ENCODE measurements around the gene TRIML1.
"Not testable (repeated sequence)": the region's sequence is repeated elsewhere in the genome, so short reads cannot be mapped to it uniquely, and the experiment has no call there.

Gene TRIML1

GRCh38 chr4:188147776-188148175 lies 8.5 kb downstream of the TRIML1 start:
- Histone ChIP-seq H4K20me1 (ENCODE audit: insufficient read depth, low read length) (no peaks in the 10 kb centered on the region), H3K4me3 (ENCODE audit: low read depth in 1 of 2, low read length in 2 of 2) (no peak overlapping the region), H3K27ac (ENCODE audit: low read length) (no peak overlapping the region), H3K9ac (ENCODE audit: low read depth, low read length) (no peak overlapping the region), H3K4me1 (ENCODE audit: insufficient read depth, low read length) (no peaks in the 10 kb centered on the region), H3K36me3 (ENCODE audit: insufficient read depth, low read length) (no peaks in the 10 kb centered on the region), H3K27me3 (ENCODE audit: insufficient read depth, low read length, poor library complexity) (no peaks in the 10 kb centered on the region), H3K79me2 (ENCODE audit: insufficient read depth, low read length) (no peaks in the 10 kb centered on the region), H3K4me2 (ENCODE audit: insufficient read depth, low read length) (no peak overlapping the region), H3K9me3 (ENCODE audit: insufficient read depth, low read length, severe bottlenecking) (peaks cover 22% of the 10 kb centered on the region), H2AFZ (ENCODE audit: low read depth, low read length) (no peak overlapping the region)
- ATAC-seq (ENCODE audit: insufficient read depth, low read depth): no peak
- DNase-seq: no peak
- no peak for TF ChIP-seq EZH2 (IDR thresholded peaks at IDR 0.05; ENCODE audit: borderline replicate concordance, low read depth, low read length, severe bottlenecking)
- no peak for TF ChIP-seq CTCF (IDR thresholded peaks at IDR 0.05; ENCODE audit: borderline replicate concordance, extremely low read depth, low read length, poor library complexity, severe bottlenecking)

- TF ChIP-seq CTCF (IDR thresholded peaks at IDR 0.05; ENCODE audit: borderline replicate concordance, extremely low read depth, low read length, poor library complexity, severe bottlenecking): no peak
- no peak for TF ChIP-seq EZH2 (IDR thresholded peaks at IDR 0.05; ENCODE audit: borderline replicate concordance, low read depth, low read length, severe bottlenecking)
- Histone ChIP-seq H3K36me3 (ENCODE audit: insufficient read depth, low read length) (no peaks in the 10 kb centered on the region), H3K4me2 (ENCODE audit: insufficient read depth, low read length) (no peak overlapping the region), H3K79me2 (ENCODE audit: insufficient read depth, low read length) (no peaks in the 10 kb centered on the region), H3K9ac (ENCODE audit: low read depth, low read length) (no peak overlapping the region), H3K4me3 (ENCODE audit: low read depth in 1 of 2, low read length in 2 of 2) (no peak overlapping the region), H2AFZ (ENCODE audit: low read depth, low read length) (no peak overlapping the region), H3K27ac (ENCODE audit: low read length) (no peak overlapping the region), H3K9me3 (ENCODE audit: insufficient read depth, low read length, severe bottlenecking) (peaks cover 11% of the 10 kb centered on the region), H3K4me1 (ENCODE audit: insufficient read depth, low read length) (no peaks in the 10 kb centered on the region), H4K20me1 (ENCODE audit: insufficient read depth, low read length) (no peaks in the 10 kb centered on the region), H3K27me3 (ENCODE audit: insufficient read depth, low read length, poor library complexity) (no peaks in the 10 kb centered on the region)
- no peak for ATAC-seq (ENCODE audit: insufficient read depth, low read depth)
- no peak for DNase-seq
These were observed 15.6 kb downstream of the TRIML1 start for GRCh38 chr4:188154668-188155405.

- H3K9me3 ChIP-seq (ENCODE audit: insufficient read depth, low read length, severe bottlenecking): peaks cover 10% of the 10 kb centered on the region
- no peaks in the 10 kb centered on the region for H4K20me1 ChIP-seq (ENCODE audit: insufficient read depth, low read length)
- H3K27me3 ChIP-seq (ENCODE audit: insufficient read depth, low read length, poor library complexity): no peaks in the 10 kb centered on the region
- H3K79me2 ChIP-seq (ENCODE audit: insufficient read depth, low read length): no peaks in the 10 kb centered on the region
- TF ChIP-seq EZH2 (IDR thresholded peaks at IDR 0.05; ENCODE audit: borderline replicate concordance, low read depth, low read length, severe bottlenecking) (no peak), CTCF (IDR thresholded peaks at IDR 0.05; ENCODE audit: borderline replicate concordance, extremely low read depth, low read length, poor library complexity, severe bottlenecking) (no peak)
- H3K4me3 ChIP-seq (ENCODE audit: low read depth in 1 of 2, low read length in 2 of 2): no peak overlapping the region
- no peak overlapping the region for H3K9ac ChIP-seq (ENCODE audit: low read depth, low read length)
- no peak overlapping the region for H3K27ac ChIP-seq (ENCODE audit: low read length)
- H2AFZ ChIP-seq (ENCODE audit: low read depth, low read length): no peak overlapping the region
- ATAC-seq (ENCODE audit: insufficient read depth, low read depth) (no peak), DNase-seq (no peak)
- no peak overlapping the region for H3K4me2 ChIP-seq (ENCODE audit: insufficient read depth, low read length)
- H3K36me3 ChIP-seq (ENCODE audit: insufficient read depth, low read length): no peaks in the 10 kb centered on the region
- H3K4me1 ChIP-seq (ENCODE audit: insufficient read depth, low read length): no peaks in the 10 kb centered on the region
These were observed 19.1 kb downstream of the TRIML1 start for GRCh38 chr4:188158336-188158735.

GRCh38 chr4:188159513-188160226 lies 20.4 kb downstream of the TRIML1 start:
- ATAC-seq (ENCODE audit: insufficient read depth, low read depth); H3K36me3 ChIP-seq (ENCODE audit: insufficient read depth, low read length); H3K27me3 ChIP-seq (ENCODE audit: insufficient read depth, low read length, poor library complexity); H4K20me1 ChIP-seq (ENCODE audit: insufficient read depth, low read length); H2AFZ ChIP-seq (ENCODE audit: low read depth, low read length); H3K4me2 ChIP-seq (ENCODE audit: insufficient read depth, low read length); H3K4me1 ChIP-seq (ENCODE audit: insufficient read depth, low read length); DNase-seq; H3K4me3 ChIP-seq (ENCODE audit: low read depth in 1 of 2, low read length in 2 of 2); H3K79me2 ChIP-seq (ENCODE audit: insufficient read depth, low read length); H3K9ac ChIP-seq (ENCODE audit: low read depth, low read length); H3K27ac ChIP-seq (ENCODE audit: low read length): not testable (repeated sequence)
- H3K9me3 ChIP-seq (ENCODE audit: insufficient read depth, low read length, severe bottlenecking): peaks cover 10% of the 10 kb centered on the region

Measured in DND-41 (cell line).